ENCODE data around the gene CCDC87.
"Not testable (repeated sequence)": the region's sequence is repeated elsewhere in the genome, so short reads cannot be mapped to it uniquely, and the experiment has no call there.

CCDC87 gene

GRCh38 chr11:66614073-66614472, 21.2 kb upstream of the CCDC87 start:
- no peak for DNase-seq

GRCh38 chr11:66612458-66612857, 19.6 kb upstream of the CCDC87 start:
- DNase-seq, result no peak

DNA sequence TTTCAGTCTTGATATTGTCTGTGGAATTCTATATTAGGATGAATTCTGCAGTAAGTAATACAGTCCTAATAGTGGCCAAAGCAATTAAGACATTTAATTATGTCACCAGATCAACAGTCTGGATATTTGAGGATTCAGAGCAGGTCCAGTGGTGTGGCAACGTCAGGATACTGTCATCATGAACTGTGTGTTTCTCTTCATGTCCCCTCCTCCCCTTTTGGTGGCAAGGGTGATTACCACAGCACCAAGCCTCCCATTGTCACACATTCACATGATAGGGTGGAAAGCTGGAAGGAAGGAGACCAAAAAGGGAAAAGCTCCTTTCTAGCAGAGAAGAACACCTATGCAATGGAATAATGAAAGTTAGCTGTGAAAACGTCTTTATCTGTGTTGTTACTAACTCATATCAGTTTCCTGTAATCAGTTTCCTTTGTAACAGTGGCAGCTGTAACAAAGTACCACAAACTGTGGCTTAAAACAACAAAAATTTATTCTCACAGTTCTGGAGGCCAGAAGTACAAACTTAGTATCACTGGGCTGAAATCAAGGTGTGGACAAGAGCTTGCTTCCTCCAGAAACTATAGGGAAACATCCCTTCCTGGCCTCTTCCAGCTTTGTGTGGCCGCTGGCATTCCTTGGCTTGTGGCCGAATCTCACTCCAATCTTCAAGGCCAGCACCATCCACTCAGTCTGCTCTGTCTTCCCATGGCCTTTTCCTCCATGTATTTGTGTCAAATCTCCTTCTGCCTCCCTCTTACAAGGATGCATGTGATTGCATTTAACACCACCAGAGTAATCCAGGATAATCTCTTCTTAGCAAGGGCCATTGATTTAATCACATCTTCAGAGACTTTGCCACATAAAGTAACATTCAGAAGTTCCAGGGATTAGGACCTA, 17.1 kb upstream of the CCDC87 start:
- no peak for DNase-seq

DNA sequence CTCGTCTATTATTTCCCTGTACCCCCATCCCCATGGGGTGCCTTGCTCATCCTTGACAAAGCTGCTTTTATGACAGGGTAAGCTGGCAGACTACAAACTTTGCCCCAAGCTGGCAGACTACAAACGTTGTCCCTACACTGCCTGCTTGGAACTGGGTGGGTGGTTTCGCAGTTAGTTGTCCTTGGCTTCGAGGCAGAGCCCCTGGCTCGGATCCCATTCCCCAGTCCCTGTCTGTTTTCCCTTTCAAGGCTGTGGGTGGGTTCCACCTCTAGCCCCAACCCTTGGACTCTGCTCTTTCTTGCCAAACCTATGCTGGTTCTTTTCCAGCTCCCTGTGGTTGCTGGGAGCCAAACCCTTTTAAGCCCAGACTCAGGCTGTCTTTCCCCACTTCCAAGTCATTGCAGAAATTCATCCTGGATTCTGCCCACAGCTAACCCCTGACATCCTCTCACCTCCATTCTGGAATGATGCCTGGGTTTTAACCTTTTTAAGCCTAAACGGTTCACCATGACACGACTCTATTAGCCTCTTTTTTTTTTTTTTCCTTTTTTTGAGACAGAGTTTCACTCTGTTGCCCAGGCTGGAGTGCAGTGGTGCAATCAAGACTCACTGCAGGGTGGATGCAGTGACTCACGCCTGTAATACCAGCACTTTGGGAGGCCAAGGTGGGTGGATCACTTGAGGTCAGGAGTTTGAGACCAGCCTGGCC, 14.4 kb upstream of the CCDC87 start:
- DNase-seq, result peak; percentile 43

GRCh38 chr11:66606608-66607007, 13.7 kb upstream of the CCDC87 start:
- not testable (repeated sequence) for DNase-seq

DNA sequence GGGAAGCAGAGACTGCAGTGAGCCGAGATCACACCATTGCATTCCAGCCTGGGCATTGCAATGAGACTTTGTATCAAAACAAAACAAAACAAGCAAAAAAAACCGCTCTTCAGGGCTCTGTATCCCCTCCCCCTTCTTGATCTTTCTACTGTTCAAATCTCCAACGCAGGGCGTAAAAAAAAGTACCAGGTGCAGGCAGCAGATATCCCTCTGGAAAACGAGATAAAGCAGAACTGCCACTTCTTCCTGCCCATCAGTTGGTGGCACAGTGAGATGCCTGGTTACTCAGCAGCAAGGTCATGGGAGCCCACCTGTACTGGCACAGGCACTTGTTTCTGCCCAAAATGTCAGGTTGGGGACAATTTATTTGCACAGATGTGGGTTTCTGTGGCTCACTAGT, 11.3 kb upstream of the CCDC87 start:
- no peak for DNase-seq

DNA sequence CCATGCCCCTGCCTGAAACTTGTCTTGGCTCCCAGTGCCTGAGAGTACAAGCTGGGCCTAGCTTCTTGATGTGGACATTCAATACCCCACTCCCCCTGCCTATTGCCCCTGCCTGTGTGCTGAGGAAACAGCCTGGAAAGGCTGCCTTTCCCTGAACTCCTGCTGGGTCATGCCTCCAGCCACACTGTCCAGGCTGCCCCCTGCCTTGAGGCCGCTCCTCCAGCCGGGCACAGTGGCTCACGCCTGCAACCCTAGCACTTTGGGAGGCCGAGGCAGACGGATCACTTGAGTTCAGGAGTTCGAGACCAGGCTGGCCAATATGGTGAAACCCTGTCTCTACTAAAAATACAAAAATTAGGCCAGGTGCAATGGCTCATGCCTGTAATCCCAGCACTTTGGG, 10.2 kb upstream of the CCDC87 start:
- DNase-seq, result no peak

DNA sequence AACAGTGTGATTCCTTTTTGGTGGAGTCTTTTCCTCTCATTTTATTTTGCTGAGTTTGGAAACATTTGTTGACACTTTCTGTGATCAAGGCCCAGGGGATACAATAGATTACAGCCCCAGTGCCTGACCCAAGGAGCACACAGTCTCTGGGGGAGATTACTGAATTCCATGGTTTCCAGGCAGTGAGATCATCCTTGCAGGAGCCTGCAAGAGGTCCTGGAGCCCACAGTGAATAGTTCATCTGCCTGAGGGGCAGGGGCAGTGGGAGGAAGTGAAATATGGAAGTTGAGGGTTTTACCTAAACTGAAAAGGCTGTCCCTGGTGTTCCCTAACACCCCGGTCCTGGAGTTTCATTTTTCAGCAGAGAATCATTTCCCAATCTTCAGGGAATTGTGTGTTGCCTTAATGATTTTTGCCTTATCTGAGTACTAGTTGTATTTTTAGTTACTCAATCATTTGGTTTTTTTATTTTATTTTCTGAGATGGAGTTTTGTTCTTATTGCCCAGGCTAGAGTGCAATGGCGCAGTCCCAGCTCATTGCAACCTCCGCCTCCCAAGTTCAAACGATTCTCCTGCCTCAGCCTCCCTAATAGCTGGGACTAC, 7.9 kb upstream of the CCDC87 start:
- no peak for DNase-seq

DNA sequence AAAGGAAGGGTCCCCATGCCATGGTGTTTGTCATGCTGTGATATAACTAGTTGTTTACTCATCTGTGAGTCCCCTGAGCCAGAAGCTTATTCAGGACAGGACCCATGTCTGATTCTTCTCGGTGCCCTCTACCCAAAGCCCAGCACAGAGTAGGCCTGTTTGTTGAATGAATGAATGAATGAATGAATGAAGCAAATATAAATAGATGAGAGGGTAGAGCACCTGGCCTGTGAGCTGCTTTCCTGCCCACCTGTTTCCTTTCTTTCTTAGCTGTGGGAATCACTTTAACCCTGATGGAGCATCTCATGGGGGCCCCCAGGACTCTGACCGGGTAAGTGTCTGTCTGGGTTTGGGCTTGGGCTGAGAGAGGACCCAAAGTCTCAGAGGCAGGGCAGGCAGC, 7.4 kb upstream of the CCDC87 start:
- no peak for DNase-seq

GRCh38 chr11:66598993-66599392, 6.1 kb upstream of the CCDC87 start:
- no peak for DNase-seq

- peak; percentile 4 for DNase-seq
Measured at GRCh38 chr11:66595245-66595904, 2.5 kb upstream of the CCDC87 start.

GRCh38 chr11:66593650-66594049, 787 bp upstream of the CCDC87 start:
- DNase-seq, result no peak

DNA sequence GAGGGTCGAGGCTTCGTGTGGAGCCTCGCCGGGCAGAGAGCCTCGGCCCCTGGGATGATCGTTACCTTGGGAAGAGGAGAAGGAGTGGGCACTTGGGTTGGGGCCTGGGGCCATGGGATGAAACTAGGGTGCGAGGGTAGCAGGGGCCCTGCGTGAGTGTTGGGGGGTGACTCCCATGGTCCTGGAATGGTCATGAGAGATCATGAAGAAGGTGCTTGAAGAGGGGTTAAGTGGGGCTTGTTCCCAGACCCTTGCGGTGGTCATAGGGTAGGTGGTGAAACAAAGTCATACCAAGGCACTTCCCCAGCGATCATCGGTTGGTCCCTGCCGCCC, 406 bp upstream of the CCDC87 start:
- DNase-seq, result no peak

DNA sequence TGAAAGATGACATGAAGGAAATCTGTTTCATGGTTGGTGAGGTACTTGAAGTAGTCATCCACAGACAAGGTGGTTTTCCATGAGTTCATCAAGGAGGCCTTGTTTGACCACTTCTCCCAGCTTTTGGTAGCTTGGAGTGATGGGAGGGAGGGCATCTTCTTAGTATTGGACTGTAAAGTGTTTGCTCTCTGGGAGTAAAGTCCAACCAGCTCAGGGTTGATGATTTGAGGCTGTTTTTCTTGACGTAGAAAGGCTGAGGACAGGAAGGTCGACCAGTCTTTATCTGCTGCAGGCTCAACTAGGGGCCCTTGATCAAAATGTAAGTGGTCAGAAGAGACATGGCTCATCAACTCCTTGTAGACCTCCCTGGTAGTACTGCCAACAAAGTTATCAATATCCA, 1.7 kb downstream of the CCDC87 start:
- DNase-seq, result no peak

GRCh38 chr11:66589996-66590675, 2.7 kb downstream of the CCDC87 start:
- no peak for DNase-seq

DNA sequence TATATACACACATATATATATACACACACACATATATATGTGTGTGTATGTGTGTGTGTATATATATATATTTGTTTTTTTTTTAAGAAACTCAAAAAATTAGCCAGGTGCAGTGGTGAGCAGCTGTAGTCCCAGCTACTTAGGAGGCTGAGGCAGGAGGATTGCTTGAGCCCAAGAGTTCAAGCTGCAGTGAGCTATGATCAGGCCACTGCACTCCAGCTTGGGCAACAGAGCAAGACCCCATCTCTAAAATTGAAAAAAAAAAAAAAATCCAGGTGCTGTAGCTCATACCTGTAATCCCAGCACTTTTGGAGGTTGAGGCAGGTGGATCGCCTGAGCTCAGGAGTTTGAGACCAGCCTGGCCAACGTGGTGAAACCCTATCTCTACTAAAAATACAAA, 3.5 kb downstream of the CCDC87 start:
- DNase-seq, result not testable (repeated sequence)

- DNase-seq, result no peak
Measured at GRCh38 chr11:66586136-66586535, 6.7 kb downstream of the CCDC87 start.

DNA sequence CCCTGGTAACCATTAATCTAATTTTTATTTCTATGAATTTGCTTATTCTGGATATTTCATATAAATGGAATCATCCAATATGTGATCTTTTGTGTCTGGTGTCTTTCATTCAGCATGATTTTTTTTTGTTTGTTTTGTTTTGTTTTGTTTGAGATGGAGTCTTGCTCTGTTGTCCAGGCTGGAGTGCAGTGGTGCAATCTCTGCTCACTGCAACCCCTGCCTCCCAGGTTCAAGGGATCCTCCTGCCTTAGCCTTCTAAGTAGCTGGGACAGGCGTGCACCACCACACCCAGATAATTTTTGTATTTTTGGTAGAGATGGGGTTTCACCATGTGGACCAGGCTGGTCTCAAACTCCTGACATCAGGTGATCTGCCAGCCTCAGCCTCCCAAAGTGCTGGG, 7.4 kb downstream of the CCDC87 start:
- not testable (repeated sequence) for DNase-seq

DNA sequence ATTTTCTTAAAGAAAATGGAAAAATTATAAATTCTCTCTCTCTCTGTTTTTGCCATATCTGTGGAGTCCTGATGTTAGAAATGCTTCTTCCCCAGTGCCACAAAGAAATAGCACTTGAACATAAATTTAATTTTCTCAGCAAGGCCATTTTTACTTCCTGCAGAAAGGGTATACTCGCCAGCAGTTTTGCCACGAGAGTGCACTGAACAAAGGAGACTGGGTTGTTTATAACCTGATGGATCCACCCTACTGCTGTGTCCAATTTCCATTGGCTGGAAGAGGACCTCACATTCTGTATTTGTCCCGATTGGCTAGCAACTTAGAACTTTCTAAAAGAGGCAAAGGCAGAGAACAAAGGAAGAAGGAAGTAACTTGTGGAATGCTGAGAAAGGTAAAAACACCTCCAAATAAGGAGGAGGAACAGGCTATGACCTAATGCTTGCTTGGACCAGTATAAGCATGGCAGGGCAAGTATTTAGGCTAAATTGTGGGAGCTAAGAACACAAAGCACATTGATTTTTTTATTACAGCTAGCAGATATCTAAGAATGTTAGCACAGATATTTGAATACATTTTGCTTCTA, 10.2 kb downstream of the CCDC87 start:
- not testable (repeated sequence) for DNase-seq

DNA sequence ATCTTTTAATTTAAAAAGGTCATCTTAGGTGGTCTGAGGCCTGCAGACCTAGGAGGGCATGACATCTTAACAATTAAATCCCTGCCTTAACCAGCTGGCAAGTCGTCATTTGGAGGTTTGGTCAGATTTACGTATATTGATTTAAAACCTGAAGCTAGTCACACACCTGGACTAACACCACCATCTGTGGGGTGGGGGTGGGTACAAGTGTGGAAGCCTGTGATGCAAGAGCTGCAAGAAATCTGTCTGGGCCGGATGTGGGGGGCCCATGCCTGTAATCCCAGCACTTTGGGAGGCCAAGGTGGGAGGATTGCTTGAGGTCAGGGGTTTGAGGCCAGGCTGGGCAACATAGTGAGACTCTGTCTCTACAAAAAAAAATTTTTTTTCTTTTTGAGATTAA, 11.6 kb downstream of the CCDC87 start:
- no peak for DNase-seq

- DNase-seq, result no peak
Measured at GRCh38 chr11:66580803-66581202, 12.1 kb downstream of the CCDC87 start.

GRCh38 chr11:66579017-66579606, 13.8 kb downstream of the CCDC87 start:
- DNase-seq, result peak; percentile 60
